HG03196 (cell line): ENCODE measurements around the gene PAPPA2.
"Not testable (repeated sequence)": the region's sequence is repeated elsewhere in the genome, so short reads cannot be mapped to it uniquely, and the experiment has no call there.

Experiments
- ATAC-seq: cut with Tn5 transposase; IDR thresholded peaks from one replicate; pipeline ENCODE4 v1.9.1; 2021; ENCODE audit not compliant: unreplicated experiment

Gene PAPPA2

DNA sequence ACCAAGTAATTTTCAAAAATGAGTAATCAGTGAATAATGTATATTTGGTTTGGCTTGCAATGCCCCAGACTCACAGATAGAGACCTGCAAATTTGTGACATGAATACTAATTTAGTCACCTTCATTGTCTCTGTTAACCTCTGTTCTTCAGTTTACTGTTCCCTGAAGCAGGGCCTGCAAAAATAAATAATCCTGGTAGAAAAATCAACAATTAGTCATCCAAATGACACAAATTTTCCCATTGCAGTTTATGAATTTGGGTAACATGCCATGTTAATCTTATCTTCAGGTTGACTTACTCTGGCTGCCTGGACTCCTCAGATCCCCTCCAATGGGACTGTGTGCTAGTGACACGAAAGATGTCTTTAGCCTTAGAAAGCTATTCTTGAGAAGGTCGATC lies 289.5 kb downstream of the PAPPA2 start:
- ATAC-seq: no peak

DNA sequence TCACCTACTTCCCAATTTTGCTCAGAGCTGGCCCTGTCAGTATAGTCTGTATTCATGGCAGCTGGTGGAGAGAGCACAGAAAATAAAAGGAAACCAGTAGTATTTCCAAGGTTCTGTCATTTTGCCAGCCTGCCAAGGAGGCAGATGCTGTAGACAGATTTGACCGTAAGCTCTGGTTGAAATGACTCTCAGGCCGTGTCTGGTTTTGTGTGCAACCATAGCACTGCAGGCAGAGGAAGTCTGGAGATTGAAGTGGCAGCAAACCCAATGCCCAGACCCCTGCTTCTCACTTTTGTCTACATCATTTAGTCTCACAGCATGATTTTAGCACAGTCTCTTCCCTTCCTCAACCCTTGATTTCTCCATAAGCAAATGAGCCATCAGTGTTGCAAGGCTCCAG lies 291.7 kb downstream of the PAPPA2 start:
- ATAC-seq: no peak

DNA sequence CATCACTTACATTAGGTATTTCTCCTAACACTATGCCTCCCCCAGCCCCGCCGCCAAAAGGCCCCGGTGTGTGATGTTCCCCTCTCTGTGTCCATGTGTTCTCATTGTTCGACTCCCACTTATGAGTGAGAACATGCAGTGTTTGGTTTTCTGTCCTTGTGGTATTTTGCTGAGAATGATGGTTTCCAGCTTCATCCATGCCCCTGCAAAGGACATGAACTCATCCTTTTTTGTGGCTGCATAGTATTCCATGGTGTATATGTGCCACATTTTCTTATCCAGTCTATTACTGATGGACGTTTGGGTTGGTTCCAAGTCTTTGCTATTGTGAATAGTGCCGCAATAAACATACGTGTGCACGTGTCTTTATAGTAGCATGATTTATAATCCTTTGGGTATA lies 293.8 kb downstream of the PAPPA2 start:
- ATAC-seq: not testable (repeated sequence)

DNA sequence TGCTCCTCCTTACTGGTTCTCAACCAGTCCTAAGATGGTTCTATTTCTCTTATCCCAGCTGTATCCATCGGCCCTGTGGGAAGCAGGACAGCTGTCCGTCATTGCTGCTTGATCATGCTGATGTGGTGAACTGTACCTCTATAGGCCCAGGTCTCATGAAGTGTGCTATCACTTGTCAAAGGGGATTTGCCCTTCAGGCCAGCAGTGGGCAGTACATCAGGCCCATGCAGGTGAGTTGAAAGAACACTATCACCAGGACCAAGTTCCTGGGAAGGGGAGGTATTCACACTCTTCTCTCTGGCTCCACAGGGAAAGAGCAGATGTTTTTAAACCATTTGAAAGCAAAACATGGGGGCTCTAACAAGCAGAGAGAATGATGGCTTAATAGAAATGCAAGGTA lies 302.6 kb downstream of the PAPPA2 start:
- no peak for ATAC-seq

DNA sequence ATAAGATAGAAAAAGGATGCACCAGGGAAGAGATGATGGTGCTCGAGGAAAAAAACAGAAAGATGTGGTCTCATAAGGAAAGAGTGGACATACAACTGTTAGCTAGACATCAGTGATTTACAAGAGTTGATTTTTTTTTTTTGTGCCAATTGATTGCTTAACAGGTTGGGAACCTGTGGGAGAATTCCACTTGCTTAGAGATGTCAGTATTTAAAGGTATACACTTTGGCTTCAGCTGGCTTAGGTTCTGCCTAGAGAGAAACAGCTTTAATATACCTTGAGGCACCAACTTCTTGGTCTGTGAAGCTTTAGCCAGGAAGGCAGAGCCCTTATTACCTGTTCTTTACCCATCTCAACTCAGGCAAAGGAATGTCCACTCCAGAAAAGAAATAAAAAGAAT lies 303.8 kb downstream of the PAPPA2 start:
- no peak for ATAC-seq

DNA sequence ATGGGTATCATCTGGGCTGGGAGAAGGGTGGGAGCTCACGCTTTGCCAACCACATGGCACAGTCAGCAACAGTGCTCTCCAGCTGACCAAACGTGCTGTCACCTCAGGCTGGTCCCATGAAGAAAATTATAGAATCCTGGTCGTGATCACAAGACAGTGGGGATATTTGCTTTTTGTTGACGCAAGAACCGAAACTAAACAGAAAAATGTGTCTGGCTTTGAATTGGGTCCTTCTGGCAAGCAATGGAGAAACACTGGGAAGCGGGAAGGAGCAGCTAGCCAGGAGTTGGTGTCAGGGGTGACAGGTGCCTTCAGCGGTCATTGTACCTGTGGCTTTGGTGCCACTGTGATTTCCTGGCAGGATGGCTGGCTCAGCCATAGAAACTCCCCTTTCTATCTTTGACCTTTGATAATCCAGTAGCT lies 304.8 kb downstream of the PAPPA2 start:
- no peak for ATAC-seq

DNA sequence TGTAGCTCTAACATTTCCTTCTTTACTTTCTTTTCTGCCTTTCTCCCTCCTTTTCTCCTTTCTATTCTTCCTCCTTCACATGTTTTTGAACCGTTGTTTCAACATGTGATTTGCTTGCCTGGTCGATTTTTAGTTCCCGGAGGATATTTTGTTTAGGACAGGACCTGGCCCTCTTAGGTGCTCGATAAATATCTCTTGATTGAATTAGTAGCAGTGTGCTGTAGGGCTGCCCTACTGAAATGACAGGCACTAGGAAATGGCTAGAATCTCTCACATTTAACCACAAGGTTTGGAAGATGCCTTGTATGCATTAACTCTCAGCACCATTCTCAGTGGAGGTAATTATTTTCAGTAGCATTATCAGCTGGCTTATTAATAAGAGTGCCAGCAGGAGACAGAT lies 305.6 kb downstream of the PAPPA2 start:
- ATAC-seq: no peak

DNA sequence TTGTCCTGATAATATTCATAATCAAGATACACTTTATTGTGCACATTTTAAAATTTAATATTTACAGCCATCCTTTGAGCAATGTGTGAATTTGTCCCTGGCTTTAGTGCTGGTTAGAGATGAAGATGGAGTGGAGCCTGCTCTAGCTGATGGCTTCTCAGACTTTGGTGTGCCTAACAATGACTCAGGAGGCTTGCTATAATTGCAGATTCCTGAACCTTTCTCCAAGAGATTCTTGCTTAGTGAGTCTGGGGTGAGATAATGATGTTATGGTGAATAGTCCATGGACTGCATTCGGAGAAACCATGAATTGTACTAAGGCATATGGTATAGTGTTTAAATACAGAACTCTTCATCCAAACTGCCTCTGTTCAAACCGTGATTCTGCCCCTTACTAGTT lies 307.1 kb downstream of the PAPPA2 start:
- no peak for ATAC-seq

DNA sequence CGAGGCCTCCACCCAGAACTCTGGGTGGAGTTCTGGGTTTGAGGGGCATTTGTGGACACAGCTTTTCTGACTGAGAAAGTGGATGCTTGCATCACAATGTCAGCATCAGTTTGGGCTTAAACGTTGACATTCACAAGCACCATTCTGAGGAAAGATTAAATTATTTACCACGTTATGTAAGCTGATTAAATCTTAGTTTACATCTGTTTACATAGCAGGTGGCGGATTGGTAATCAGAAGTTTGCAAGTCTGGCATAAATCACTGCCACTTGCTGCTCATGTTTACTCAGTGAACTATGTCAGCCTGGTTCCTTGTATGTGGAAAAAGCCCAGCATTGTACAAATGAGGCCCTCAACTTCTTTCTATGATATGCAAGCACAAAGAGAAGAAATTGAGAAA lies 310.1 kb downstream of the PAPPA2 start:
- no peak for ATAC-seq

DNA sequence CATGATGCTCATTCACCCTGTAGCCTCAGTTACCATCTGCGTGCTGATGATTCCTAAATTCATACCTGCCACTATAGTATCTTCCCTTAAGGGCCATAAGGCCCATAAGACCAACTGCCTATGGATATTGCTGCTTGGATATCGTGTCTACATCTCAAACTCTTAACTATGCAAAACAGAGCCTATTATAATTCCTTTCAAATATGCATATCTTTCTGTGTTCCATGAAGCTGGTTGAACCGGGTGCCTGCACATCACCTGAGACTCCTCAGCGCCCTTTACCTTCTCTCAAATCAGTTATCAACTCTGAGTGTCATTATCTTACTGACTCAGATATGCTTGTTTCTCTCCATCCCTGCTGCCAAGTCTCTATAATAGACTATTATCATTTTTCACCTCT lies 311.2 kb downstream of the PAPPA2 start:
- ATAC-seq: no peak

DNA sequence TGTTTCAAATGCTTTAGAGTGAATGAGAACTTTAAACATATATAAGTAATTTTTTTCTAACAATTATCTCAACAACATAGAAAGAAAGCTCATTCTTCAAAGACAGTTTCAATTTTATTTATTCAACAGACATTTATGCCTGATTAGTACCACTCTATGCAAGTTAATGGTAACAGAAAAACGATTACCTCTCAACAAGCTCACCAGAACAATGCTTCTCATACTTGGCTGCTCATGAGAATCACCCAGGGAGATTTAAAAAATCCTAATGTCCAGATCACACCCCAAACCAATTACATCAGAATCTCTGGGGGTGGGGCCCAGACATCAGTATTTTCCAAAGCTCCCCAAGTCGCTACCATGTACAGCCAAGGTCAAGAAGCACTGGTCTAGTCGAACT lies 312.4 kb downstream of the PAPPA2 start:
- no peak for ATAC-seq

DNA sequence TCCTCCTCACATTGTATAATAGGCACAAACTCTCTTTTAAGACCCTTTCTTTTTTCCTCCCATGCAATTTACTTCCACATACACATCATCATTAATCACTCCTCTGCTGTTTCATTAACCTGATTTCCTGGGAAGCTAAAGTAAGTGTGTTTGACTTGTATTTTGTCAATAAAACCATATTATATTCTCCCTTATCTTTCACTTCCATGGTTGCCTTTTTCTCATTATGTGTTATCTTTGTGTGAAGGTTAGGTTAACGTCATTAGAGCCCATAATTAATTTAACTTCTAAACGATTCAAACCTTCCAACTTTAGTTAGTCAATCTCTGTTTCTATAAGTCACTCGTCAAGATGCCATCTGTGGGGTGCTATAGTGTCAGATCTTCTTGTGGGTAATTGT lies 313.0 kb downstream of the PAPPA2 start:
- ATAC-seq: no peak

DNA sequence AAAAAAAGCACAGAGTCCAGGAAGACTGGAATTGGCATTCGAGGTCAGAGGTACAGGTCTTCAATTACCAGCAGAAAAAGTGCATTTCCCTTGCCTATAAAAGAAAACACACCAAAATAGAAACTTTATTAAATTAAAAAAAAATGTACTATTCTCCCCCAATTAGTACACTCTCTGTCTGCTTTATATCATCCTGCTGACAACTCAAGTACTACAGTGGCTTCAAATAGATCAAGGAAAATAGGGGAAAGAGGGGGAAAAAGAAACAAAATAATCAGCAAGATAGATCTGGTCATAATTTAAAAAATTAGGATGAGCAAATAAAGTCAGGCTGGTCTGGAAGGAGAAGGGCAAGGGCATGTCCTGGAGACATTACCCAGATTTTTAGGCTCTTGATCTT lies 315.1 kb downstream of the PAPPA2 start:
- ATAC-seq: no peak

DNA sequence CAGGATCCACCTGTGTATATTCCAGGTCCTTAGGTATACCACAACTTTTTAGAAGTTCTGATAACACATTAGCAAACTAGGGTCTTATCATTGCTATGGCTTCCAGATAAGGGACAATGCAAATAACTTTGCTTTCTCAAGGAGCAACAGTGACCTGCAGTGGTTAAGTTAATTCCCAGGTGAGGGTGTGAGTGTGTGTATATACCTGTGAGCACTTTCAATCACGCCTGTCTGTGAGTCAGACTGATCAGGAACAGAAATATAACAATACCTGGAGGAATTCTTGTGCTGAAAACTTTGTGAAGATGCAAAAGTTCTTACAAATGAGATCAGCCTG lies 317.0 kb downstream of the PAPPA2 start:
- ATAC-seq: no peak

DNA sequence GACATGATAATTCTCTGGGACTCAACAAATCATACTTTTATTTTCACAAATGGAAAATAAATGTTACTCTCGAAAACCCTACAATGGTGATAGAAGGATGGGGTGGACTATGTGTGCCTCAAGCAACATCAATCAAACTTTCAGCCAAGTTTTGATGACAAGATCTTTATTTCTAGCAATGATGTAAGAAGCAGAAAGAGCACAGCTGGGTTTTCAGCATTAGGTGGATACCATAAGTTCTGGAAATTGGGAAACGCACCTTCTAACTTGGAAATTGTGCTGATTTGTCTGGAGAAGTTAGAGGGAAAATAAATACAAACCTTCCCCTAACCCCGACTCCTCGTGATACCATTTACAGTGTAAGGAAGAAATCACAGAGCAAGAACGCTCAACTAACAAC lies 320.3 kb downstream of the PAPPA2 start:
- ATAC-seq: no peak

DNA sequence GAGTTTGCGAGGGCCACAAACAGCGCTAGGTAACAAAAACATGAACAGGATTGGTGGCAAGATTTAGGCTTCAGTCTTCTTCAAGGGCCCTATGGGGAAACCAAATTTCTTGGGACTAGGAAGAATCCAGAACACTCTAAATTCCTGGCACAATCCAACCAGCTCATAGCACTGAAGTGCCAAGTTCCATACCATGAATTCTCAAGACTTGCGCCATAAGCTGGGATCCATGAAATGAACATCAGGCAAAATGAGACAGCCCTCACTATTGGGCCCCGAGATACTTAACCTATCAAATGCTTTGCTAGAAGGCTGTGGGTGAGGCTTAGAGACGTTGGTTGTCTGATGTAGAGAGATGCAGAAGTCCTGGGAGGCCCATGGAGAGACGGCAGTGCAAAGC lies 322.1 kb downstream of the PAPPA2 start:
- no peak for ATAC-seq

DNA sequence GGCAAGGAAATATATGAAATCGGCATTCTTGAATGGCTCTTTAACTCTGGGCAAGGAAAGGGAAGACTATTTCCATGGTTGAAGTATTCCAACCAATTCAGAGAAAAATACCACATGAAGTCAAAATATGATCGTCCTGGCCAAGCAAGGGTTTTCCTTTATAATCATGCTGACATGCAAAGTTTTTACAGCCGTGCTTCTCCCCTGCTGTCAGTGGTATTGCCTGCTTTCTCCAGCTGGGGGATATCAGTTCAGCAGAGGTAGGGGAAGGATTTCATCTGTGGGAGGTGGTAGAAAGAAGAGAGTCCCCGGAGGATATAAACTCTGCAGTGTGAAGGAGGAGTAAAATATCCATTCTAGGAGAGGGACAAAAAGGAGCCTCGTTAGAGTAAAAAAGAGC lies 322.8 kb downstream of the PAPPA2 start:
- no peak for ATAC-seq

DNA sequence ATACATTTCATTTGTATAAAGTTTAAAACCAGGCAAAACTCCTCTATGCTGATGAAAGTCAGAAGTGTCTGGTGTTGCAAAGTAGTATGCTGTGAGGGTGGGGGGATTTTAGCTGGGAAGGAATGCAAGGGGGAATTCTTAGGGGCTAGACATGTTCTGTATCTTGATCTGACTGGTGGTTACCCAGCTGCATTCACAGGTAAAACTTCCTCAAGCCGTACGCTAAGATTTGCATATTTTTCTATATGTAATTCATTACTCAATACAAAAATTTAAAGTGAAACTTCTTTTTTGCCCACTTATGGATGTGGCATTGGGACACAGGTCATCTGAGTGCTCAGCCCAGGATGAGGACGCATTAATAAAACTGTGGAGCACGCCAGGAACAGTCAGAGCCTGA lies 323.3 kb downstream of the PAPPA2 start:
- ATAC-seq: no peak

DNA sequence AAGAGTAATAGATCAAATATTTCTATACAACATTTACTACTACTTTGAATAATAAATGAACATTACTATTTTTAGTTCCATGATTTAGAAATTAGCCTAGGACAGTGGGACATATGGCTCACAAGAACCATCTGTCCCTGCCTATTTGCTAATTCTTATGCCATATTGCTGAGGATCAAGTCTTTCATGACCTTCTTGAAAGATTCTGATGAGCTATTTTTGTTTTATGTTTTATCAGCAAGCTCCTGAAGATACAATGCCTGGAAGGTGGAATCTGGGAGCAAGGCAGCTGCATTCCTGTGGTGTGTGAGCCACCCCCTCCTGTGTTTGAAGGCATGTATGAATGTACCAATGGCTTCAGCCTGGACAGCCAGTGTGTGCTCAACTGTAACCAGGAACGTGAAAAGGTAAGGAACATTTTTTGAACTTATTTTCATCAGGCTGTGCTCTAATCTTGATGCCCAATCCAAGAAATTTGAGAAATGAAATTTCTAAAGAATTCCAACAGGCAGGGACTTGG lies 326.7 kb downstream of the PAPPA2 start:
- ATAC-seq: no peak

DNA sequence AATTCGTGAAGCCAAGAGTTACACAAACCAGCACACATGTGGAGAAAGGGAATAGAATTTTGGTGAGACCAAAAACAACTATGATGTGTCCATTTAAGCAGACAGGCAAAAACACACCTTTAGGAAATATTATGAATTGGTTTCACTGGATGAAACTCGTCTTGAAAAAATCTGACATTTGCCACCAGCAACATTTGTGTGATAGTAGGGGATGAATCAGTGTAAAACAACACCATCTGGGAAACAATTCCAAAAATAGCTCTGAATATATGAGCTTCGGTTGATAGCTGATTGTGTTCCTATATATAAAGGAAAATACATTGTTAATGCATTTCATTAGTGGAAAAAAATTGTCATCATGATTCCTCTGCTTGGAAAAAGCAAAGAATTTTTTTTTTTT lies 327.8 kb downstream of the PAPPA2 start:
- ATAC-seq: no peak

DNA sequence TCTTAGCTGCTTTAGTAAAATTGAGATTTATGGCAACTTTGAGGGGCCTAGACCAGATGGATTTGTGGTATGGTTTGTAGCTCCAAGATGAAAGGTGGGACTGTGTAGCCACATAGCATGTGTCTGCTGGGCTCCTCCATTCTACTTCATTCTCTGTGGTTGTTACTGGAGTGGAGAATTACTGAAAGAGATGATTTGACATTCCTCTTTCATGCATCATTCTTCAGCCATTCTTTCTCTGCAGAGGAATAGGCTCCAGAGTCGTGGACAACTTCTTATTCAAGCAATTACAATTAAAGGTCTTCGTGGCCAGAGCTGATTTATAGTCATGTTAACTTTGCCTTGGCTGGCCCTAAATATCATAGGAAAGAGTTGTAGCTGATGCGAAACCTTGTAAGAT lies 328.9 kb downstream of the PAPPA2 start:
- ATAC-seq: no peak

DNA sequence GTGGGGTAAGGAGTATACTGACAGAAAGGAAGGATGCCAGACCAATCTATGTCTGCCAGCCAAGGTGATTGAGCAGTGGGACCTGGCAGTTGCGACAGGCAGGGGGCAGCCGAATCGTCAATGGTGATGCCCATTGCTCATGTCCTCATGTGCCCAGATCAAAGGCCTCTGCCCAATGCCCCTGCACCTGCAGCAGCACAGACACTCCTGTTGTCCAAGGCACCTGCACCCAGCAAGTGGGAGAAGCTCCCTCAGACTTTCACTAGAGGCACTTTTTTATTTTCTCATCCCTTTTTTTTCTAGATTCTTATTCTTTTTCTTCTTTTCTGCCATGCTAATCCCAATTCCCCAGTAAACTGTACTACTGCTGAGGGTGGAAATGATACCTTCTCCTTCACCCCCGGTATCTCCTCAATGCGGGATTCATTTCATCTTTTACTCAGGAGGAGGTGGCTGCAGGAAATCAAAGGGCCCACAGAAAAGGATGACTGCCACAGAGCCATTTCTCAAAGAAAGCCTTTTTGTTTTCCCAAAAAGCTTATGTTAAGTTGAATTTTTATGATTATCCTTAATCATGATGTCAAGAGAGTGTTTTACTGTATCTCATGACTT lies 332.0 kb downstream of the PAPPA2 start:
- ATAC-seq: no peak

DNA sequence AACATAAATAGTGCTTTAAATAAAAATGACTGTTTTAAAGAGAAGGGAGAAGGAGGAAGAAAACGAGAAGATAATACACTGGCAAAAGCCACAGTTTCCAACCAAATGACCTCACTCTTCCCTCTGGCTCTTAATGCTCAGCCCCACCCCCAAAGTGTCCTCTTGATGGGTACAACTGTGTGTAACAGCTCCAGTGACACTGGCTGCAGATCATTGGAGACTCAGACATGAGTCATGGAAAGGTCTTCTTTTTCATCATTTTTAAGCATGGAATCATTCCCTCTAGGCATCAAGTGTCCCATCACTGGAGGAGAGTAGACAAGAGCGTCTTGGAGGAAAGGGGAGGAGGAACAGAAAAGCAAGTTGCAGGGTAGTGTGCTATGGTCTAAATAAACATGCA lies 333.0 kb downstream of the PAPPA2 start:
- no peak for ATAC-seq

DNA sequence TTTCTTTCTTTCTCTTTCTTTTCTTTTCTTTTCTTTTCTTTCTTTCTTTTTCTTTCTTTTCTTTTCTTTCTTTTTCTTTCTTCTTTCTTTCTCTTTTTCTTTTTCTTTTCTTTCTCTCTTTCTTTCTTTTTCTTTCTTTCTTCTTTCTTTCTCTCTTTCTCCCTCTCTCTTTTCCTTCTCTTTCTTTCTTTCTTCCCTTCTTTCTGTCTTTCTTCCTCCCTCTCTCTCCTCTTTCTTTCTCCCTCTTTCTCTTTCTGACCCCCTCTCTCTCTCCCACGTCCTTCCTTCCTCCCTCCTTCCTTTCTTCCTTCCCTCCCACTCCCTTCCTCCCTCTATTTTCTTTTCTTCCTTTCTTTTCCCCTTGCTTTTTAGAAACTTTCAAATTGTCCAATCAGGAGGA lies 333.6 kb downstream of the PAPPA2 start:
- no peak for ATAC-seq
